Gastrocnemius medialis (tissue), 4 donors: ENCODE results near the gene IWS1. TPM values are rescaled to one million over a fixed set of nuclear protein-coding genes. Genes with fewer than 3 reads are reported as not detected.
"Not testable (repeated sequence)": the region's sequence is repeated elsewhere in the genome, so short reads cannot be mapped to it uniquely, and the experiment has no call there.

Source experiments
- ATAC-seq, 2 donors: fragments of 150-250 bp; one replicate each; pipeline ENCODE4 v1.9.1; 2016
- DNase-seq, 2 donors: peaks; one replicate each; pipeline ENCODE4 v3.0.0-alpha.2; 2019
- H3K27ac ChIP-seq, 4 donors: fragments of 200-600 bp; sonication (generic); 1 replicate in 1 of 4; 2 replicates in 3 of 4; pipeline ENCODE4 v1.5.1; 2016 to 2018; ENCODE audit warnings: mild to moderate bottlenecking in 2 of 4, moderate library complexity in 1 of 4
- H3K27me3 ChIP-seq, 3 donors: fragments of 200-600 bp; sonication (generic) in 2 of 3; 1 replicate in 1 of 3; 2 replicates in 2 of 3; pipeline versions ENCODE4 v1.5.1 to v1.6.0; 2016 to 2019; ENCODE audit warnings: mild to moderate bottlenecking in 1 of 3, moderate library complexity in 1 of 3
- H3K36me3 ChIP-seq, 2 donors: fragments of 200-600 bp; sonication (generic) in 1 of 2; one replicate each; pipeline ENCODE4 v1.5.1; 2017 to 2018
- H3K4me1 ChIP-seq, 2 donors: fragments of 200-600 bp; sonication (generic) in 1 of 2; one replicate each; pipeline ENCODE4 v1.5.1; 2016 to 2017; ENCODE audit warnings: mild to moderate bottlenecking in 2 of 2
- H3K4me3 ChIP-seq, 4 donors: fragments of 200-600 bp; sonication (generic) in 3 of 4; 1 replicate in 1 of 4; 2 replicates in 3 of 4; pipeline ENCODE4 v1.5.1; 2016 to 2019; ENCODE audit warnings: mild to moderate bottlenecking in 2 of 4
- H3K9me3 ChIP-seq, 3 donors: fragments of 200-600 bp; sonication (generic) in 2 of 3; 1 replicate in 1 of 3; 2 replicates in 2 of 3; pipeline ENCODE4 v1.5.1; 2016 to 2019
- POLR2A ChIP-seq, 2 donors: fragments of 450-650 bp; IDR thresholded peaks; one replicate each; pipeline ENCODE4 v1.6.1; 2017; ENCODE audit warnings: antibody characterized with exemption in 2 of 2, mild to moderate bottlenecking in 2 of 2, moderate library complexity in 2 of 2
- in situ Hi-C, 4 donors: fragments of 200-750 bp; cut with MboI; loops; one replicate each; pipeline versions ENCODE4 v1.15.0 to v1.8.0; 2017; ENCODE audit warnings: low sequenced_read_pairs in 4 of 4
- intact Hi-C: fragments of 100-400 bp; cut with DNase I; formaldehyde crosslinking; loops from one replicate; pipeline ENCODE4 v1.15.1; 2023; ENCODE audit warnings: low total_unique reads
- total RNA-seq, 4 donors: library from RNA; depleted of rRNA; stranded (reverse); fragments of >200 nt; gene quantifications; one replicate each; pipeline versions ENCODE4 v1.1.0 to v1.2.3, GENCODE V29; 2016
- TF ChIP-seq, protein P1 (sequence below), 5 experiments: fragments of 450-650 bp in 3 of 5; fragments of 200-600 bp in 2 of 5; sonication (generic) in 2 of 5; IDR thresholded peaks in 4 of 5; conservative IDR thresholded peaks in 1 of 5; 1 replicate in 4 of 5; 2 replicates in 1 of 5; pipeline ENCODE4 v1.5.1; 2016 to 2019; ENCODE audit warnings: antibody characterized with exemption in 5 of 5, mild to moderate bottlenecking in 3 of 5, moderate library complexity in 3 of 5

Gene IWS1
- total RNA-seq, 4 donors from 2014 or later = 50.5 to 77.0 (median 65.3) TPM

DNA sequence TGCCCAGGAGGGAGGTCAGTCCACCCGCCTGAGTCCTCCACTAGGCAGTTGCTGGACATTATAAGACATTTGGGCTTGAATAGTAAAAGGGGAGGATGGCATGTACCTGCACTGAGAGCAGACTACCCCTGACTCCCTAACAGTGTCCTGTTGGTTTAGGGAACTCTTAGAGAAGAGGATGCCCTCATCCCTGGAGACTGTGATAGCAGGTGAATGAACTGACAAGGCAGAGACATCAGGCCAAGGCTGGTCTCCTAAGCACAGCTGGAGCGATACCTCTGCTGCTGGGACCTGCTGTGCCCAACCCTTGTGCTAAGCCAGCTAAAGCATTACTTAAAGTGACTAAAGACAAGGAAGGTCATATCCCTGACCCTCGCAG lies 73.3 kb downstream of the IWS1 start:
- H3K27ac ChIP-seq = no peak overlapping the region
- H3K36me3 ChIP-seq = no peaks in the 10 kb centered on the region
- intact Hi-C loops = no loop called here
- no peak for ATAC-seq
- H3K9me3 ChIP-seq = no peaks in the 10 kb centered on the region
- no peak for DNase-seq
- no peak overlapping the region for H3K4me3 ChIP-seq
- no peaks in the 10 kb centered on the region for H3K4me1 ChIP-seq
- in situ Hi-C loops = no loop called here
- H3K27me3 ChIP-seq = no peaks in the 10 kb centered on the region
- no peak for TF ChIP-seq POLR2A (IDR thresholded peaks at IDR 0.05)
- TF ChIP-seq, protein P1, sequence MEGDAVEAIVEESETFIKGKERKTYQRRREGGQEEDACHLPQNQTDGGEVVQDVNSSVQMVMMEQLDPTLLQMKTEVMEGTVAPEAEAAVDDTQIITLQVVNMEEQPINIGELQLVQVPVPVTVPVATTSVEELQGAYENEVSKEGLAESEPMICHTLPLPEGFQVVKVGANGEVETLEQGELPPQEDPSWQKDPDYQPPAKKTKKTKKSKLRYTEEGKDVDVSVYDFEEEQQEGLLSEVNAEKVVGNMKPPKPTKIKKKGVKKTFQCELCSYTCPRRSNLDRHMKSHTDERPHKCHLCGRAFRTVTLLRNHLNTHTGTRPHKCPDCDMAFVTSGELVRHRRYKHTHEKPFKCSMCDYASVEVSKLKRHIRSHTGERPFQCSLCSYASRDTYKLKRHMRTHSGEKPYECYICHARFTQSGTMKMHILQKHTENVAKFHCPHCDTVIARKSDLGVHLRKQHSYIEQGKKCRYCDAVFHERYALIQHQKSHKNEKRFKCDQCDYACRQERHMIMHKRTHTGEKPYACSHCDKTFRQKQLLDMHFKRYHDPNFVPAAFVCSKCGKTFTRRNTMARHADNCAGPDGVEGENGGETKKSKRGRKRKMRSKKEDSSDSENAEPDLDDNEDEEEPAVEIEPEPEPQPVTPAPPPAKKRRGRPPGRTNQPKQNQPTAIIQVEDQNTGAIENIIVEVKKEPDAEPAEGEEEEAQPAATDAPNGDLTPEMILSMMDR (IDR thresholded peaks at IDR 0.05 in 4 of 5, conservative IDR thresholded peaks at IDR 0.05 in 1 of 5) = no peak

DNA sequence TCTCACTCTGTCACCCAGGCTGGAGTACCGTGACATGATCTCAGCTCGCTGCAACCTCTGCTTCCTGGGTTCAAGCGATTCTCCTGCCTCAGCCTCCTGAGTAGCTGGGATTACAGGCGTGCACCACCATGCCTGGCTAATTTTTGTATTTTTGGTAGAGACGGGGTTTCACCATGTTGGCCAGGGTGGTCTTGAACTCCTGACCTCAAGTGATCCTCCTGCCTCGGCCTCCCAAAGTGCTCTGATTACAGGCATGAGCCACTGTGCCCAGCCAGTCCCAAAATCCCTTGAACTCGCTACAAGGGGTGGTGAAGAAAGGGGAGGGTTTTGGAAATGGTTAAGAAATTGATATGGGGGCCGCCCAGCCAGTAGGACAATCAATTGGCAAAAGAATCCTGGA lies 73.9 kb downstream of the IWS1 start:
- H3K27ac ChIP-seq, H3K9me3 ChIP-seq, in situ Hi-C loops, H3K4me1 ChIP-seq, DNase-seq, H3K36me3 ChIP-seq, intact Hi-C loops, H3K4me3 ChIP-seq, ATAC-seq, H3K27me3 ChIP-seq: not testable (repeated sequence)

DNA sequence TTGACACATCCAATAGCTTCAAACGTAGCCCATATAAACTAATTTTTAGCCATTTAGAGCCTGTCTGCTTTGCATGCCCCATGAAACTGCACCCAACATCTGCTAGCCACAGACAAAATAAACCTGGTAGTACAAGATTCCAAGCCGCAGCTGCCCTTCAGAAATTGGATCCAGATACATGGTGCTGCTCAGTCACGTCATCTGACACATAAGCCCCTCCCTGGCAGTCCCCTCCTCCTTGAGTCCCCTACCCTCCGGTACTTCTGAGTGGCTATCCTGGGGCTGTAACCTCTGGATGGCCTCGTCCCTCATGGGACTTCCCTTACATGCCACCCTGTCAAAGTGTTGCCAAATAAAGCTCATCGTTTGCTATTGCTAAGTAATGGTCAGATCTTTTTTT lies 74.3 kb downstream of the IWS1 start:
- no peaks in the 10 kb centered on the region for H3K27me3 ChIP-seq
- in situ Hi-C loops = no loop called here
- no peak overlapping the region for H3K27ac ChIP-seq
- DNase-seq (no peak), ATAC-seq (no peak)
- no peak overlapping the region for H3K4me3 ChIP-seq
- H3K4me1 ChIP-seq = no peaks in the 10 kb centered on the region
- H3K9me3 ChIP-seq = no peaks in the 10 kb centered on the region
- no peaks in the 10 kb centered on the region for H3K36me3 ChIP-seq
- no peak for TF ChIP-seq POLR2A (IDR thresholded peaks at IDR 0.05)
- TF ChIP-seq, protein P1 (IDR thresholded peaks at IDR 0.05 in 4 of 5, conservative IDR thresholded peaks at IDR 0.05 in 1 of 5) = no peak
- intact Hi-C loops = no loop called here

DNA sequence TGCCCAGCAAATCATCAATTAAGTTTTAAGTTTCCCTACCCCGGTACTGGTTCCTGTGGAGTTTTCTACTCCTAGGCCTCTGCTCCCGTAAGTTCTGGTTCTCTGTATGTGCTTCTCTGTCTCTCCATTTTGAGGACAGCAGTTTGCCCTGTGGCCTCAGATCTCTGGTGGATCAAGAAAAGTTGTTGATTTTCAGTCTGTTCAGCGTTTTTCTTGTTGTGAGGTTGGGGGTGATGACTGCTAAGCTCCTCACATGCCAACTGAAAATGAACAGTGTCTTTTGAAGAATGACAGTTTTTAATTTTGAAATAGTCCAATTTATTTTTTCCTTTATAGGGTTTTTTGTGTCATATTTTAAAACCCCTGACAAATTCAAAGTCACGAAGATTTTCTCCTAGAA lies 76.4 kb downstream of the IWS1 start:
- no peak for DNase-seq
- no peak for ATAC-seq
- Histone ChIP-seq H3K4me1 (no peaks in the 10 kb centered on the region), H3K4me3 (no peak overlapping the region), H3K27ac (no peak overlapping the region), H3K36me3 (no peaks in the 10 kb centered on the region), H3K27me3 (no peaks in the 10 kb centered on the region), H3K9me3 (no peaks in the 10 kb centered on the region)
- TF ChIP-seq, protein P1 (IDR thresholded peaks at IDR 0.05 in 4 of 5, conservative IDR thresholded peaks at IDR 0.05 in 1 of 5) = no peak
- no peak for TF ChIP-seq POLR2A (IDR thresholded peaks at IDR 0.05)
- in situ Hi-C loops (no loop called here), intact Hi-C loops (no loop called here)

DNA sequence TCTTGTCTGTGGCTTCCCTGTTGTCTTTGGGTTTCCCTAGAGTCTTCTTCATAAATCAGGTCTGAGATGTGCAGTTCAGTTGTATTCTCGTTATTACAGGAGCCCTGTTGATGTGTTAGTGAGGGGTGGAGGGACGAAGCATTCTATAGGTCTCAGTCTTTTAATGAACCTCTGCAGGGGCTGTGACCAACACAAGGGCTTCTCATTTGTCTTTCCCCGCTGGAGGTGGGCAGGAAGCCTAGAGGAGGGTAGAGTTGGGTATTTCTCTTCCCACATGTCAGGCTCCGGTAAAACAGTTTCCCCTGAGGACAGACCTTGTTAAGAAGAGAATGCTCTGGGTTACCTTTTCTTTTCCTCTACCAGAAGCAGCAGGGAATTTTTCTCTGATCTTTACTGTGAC lies 76.9 kb downstream of the IWS1 start:
- Histone ChIP-seq H3K36me3 (no peaks in the 10 kb centered on the region), H3K4me3 (no peak overlapping the region), H3K4me1 (no peaks in the 10 kb centered on the region), H3K27ac (no peak overlapping the region), H3K9me3 (no peaks in the 10 kb centered on the region), H3K27me3 (no peaks in the 10 kb centered on the region)
- in situ Hi-C loops = no loop called here
- DNase-seq (no peak), ATAC-seq (no peak)
- no peak for TF ChIP-seq POLR2A (IDR thresholded peaks at IDR 0.05)
- TF ChIP-seq, protein P1 (IDR thresholded peaks at IDR 0.05 in 4 of 5, conservative IDR thresholded peaks at IDR 0.05 in 1 of 5) = no peak
- intact Hi-C loops = no loop called here
